NB4 (cell line): ENCODE measurements around the gene LTBP2.

Experiments used
- DNase-seq: peaks from one replicate; pipeline ENCODE4 v3.0.0; 2010; ENCODE audit warnings: low read depth
- H3K4me3 ChIP-seq: one replicate; pipeline ENCODE4 v1.5.1; 2011; ENCODE audit warnings: mild to moderate bottlenecking, low read depth, low read length, moderate library complexity
- MYC ChIP-seq: IDR thresholded peaks from 2 replicates; pipeline ENCODE4 v1.6.1; 2011; ENCODE audit warnings: low read depth, low read length
- POLR2A ChIP-seq: IDR thresholded peaks from 2 replicates; pipeline ENCODE4 v1.6.1; 2011; ENCODE audit warnings: mild to moderate bottlenecking; ENCODE audit not compliant: insufficient read length; ENCODE audit errors: extremely low read depth
- TF ChIP-seq, protein P1 (sequence below): IDR thresholded peaks from 2 replicates; pipeline ENCODE4 v1.6.1; 2011; ENCODE audit warnings: low read depth, low read length
- TF ChIP-seq, protein P2 (sequence below): IDR thresholded peaks from one replicate; pipeline ENCODE4 v1.5.1; 2012; ENCODE audit warnings: low read depth, low read length

Gene LTBP2

DNA sequence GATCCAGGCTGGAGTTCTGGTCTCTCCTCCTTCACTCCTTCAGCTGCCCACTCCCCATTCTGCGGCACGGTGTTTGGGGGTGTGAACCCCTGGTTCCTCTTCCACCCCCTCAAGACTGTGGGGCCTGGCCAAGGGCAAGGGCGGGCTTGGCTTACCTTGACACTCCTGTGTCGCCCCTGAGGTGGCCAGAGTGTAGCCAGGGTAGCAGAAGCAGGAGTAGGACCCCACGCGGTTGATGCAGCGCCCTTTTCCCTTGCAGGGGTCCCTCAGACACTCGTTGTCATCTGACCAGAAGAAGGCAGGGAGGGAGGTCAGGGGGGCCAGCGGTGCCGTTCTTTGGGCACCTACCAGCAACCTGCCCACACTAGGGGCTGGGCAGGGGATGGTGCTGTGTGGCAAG, 90.3 kb downstream of the LTBP2 start:
- TF ChIP-seq POLR2A = no peak
- TF ChIP-seq MYC = no peak
- TF ChIP-seq, protein P1, sequence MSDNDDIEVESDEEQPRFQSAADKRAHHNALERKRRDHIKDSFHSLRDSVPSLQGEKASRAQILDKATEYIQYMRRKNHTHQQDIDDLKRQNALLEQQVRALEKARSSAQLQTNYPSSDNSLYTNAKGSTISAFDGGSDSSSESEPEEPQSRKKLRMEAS = no peak
- TF ChIP-seq, protein P2, sequence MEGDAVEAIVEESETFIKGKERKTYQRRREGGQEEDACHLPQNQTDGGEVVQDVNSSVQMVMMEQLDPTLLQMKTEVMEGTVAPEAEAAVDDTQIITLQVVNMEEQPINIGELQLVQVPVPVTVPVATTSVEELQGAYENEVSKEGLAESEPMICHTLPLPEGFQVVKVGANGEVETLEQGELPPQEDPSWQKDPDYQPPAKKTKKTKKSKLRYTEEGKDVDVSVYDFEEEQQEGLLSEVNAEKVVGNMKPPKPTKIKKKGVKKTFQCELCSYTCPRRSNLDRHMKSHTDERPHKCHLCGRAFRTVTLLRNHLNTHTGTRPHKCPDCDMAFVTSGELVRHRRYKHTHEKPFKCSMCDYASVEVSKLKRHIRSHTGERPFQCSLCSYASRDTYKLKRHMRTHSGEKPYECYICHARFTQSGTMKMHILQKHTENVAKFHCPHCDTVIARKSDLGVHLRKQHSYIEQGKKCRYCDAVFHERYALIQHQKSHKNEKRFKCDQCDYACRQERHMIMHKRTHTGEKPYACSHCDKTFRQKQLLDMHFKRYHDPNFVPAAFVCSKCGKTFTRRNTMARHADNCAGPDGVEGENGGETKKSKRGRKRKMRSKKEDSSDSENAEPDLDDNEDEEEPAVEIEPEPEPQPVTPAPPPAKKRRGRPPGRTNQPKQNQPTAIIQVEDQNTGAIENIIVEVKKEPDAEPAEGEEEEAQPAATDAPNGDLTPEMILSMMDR = no peak
- DNase-seq = no peak
- no peak overlapping the region for H3K4me3 ChIP-seq

DNA sequence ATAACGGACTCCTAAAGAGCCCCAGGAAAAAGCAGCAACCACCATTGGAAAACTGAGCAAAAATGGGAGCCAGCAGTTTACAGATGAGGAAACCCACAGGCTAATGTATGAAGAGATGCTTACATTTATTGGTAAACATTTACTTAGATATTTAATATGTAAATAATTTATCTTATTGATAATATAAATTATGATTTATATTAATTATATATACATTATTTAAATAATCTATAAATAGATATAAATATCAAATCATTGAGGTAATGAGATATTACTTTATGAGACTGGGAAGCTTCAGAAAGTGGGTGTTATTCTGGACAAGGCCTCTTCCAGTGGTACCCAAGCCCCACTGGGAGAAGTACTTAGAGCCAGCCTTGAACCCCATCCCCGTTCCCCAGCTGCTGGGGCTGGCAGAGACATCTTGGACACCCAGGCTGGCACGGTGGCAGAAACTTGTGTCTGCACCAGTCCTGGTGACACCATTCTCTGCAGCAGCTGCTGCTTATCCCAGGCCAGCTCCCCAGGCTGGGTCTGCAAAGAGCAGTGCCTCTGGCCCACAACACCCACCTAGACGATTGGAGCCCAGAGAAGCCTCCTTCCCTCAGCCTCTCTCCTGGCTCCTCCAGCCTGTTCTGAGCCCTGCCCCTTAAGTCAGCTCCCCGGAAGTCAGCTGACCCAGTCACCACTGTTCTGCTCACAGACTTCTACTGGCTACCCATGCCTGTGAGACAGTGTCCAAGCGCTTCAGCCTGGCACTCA, 92.5 kb downstream of the LTBP2 start:
- H3K4me3 ChIP-seq = no peak overlapping the region
- no peak for DNase-seq
- TF ChIP-seq POLR2A = no peak
- TF ChIP-seq, protein P2 = no peak
- TF ChIP-seq, protein P1 = no peak
- TF ChIP-seq MYC = no peak

DNA sequence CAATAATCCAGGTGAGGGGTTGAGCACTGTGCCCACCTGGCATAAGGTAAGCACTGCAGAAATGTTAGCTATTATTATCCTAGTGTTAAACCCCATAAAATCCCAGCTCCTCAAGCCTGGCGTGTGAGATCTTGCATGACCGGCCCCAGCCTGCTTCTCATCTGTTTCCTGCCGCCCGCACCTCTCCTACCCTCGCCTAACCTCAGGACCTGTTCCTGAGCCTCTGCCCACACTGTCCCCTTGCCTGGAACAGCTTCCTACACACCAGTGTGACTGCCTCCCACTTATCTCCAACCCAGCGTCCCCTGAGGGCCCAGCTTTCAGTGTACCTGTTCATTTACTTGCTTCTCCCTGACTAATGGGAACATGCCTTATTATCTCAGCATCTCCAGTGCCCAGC, 93.8 kb downstream of the LTBP2 start:
- H3K4me3 ChIP-seq = no peak overlapping the region
- DNase-seq = no peak
- TF ChIP-seq, protein P1 = no peak
- TF ChIP-seq, protein P2 = no peak
- no peak for TF ChIP-seq MYC

DNA sequence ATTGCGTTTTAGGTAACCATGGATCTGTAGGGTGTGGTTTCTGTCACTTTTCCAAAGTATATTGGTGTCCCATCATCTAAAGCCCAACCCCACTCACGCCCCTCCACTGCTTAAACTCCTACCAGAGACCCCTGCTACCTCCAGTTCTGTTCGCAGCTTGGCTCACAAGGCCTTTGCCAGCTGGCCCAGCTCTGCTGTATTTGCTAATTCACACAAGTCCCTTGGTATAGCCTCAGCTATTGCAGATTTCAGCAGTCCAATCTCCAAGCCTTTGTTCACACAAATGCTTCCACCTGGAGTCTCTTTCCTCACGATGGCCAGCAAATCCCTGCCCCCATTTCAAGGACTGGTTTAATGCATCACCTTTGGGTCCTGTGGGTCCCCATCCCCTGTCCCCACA, 94.3 kb downstream of the LTBP2 start:
- TF ChIP-seq POLR2A = no peak
- TF ChIP-seq, protein P1 = no peak
- TF ChIP-seq, protein P2 = no peak
- no peak for TF ChIP-seq MYC
- no peak overlapping the region for H3K4me3 ChIP-seq
- no peak for DNase-seq

DNA sequence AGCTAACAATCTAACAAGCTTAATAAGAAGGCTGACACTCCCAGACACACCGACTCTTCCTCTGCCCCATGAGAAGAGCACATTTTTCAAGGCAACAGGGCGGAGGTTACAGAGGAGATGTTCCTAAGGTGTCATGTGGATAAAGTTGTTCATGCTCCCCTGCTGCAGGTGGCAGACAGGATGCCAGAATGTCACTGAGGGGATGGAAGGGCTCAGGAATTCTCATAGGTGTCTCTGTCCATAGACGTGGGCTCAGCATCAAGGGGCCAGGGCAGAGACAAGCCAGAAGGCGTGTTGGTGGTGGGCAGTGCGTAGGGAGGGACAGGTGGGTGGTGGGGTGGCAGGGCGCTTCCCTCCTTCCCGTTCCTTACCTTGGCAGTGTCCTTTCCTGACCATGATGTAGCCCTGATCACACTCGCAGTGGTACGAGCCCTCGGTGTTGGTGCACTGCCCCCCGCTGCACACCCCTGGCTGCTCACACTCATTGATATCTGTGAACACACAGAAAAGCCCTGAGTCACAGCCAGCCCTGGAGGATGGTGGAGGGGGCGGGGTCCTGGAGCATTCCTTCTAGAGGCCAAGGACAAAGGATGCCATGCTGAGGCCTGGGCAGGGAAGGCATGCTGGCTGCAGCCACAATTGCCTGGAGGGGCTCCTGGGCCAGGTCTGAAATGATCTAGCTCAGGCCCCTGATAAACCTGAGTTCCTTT, 95.4 kb downstream of the LTBP2 start:
- TF ChIP-seq, protein P2 = no peak
- TF ChIP-seq, protein P1 = no peak
- TF ChIP-seq POLR2A (no peak), MYC (no peak)
- no peak for DNase-seq
- no peak overlapping the region for H3K4me3 ChIP-seq
